ENCODE measurements around the gene ZNF280D.

- TF ChIP-seq POLR2AphosphoS5 (IDR thresholded peaks at IDR 0.05) (no peak), POLR2A (IDR thresholded peaks at IDR 0.05) (no peak), CTCF (IDR thresholded peaks at IDR 0.05) (no peak), EP300 (IDR thresholded peaks at IDR 0.05) (no peak)
Measured at GRCh38 chr15:56659197-56659596, 74.1 kb downstream of the ZNF280D start.
